OCI-LY3 (cell line): ENCODE results near the gene IL17A.

Experiments
- EZH2phosphoT487 ChIP-seq: fragments of 200-600 bp; shearing (Covaris generic); IDR thresholded peaks from 2 replicates; pipeline ENCODE4 v1.6.1; 2018; ENCODE audit warnings: antibody characterized with exemption, mixed run types, low read depth
- TF ChIP-seq, protein P1 (sequence below): fragments of 200-600, 300-600 bp; sonication (generic); IDR thresholded peaks from 2 replicates; pipeline ENCODE4 v1.5.1; 2014; ENCODE audit warnings: antibody characterized with exemption, low read length, low read depth

DNA sequence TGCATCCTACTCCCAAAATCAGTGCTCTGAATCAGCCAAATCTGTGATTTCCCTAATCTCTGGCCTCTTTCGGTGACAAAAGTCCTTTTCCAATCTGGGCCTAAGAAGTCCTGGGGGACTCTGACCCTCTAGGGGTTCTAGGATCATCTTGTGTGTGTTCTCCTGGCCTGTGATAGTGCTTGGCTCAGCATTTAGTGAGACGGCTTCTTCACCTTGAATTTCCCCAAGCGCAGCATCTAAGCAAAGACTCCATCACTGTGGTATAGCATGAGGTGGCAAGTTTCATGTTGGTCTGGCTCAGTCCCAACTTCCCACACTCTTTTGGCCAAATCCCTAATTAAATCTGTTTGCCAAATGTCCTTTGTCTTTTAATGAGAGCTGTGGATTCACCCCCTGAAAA, 12.1 kb upstream of the IL17A start:
- TF ChIP-seq, protein P1, sequence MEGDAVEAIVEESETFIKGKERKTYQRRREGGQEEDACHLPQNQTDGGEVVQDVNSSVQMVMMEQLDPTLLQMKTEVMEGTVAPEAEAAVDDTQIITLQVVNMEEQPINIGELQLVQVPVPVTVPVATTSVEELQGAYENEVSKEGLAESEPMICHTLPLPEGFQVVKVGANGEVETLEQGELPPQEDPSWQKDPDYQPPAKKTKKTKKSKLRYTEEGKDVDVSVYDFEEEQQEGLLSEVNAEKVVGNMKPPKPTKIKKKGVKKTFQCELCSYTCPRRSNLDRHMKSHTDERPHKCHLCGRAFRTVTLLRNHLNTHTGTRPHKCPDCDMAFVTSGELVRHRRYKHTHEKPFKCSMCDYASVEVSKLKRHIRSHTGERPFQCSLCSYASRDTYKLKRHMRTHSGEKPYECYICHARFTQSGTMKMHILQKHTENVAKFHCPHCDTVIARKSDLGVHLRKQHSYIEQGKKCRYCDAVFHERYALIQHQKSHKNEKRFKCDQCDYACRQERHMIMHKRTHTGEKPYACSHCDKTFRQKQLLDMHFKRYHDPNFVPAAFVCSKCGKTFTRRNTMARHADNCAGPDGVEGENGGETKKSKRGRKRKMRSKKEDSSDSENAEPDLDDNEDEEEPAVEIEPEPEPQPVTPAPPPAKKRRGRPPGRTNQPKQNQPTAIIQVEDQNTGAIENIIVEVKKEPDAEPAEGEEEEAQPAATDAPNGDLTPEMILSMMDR = no peak
- TF ChIP-seq EZH2phosphoT487 = no peak
